Breast epithelium (tissue), 4 donors: ENCODE results near the gene RHNO1. TPM values are rescaled to one million over a fixed set of nuclear protein-coding genes. Genes with fewer than 3 reads are reported as not detected.

ENCODE experiments used
- DNase-seq, 2 donors: peaks; one replicate each; pipeline ENCODE4 v3.0.0-alpha.2; 2019; ENCODE audit warnings: low spot score in 2 of 2
- H3K27ac ChIP-seq, 2 donors: fragments of 200-600 bp; sonication (generic) in 1 of 2; one replicate each; pipeline ENCODE4 v1.5.1; 2016 to 2019; ENCODE audit warnings: mild to moderate bottlenecking in 1 of 2
- H3K27me3 ChIP-seq, 2 donors: fragments of 200-600 bp; sonication (generic) in 1 of 2; one replicate each; pipeline versions ENCODE4 v1.5.1 to v1.6.0; 2017 to 2019; ENCODE audit warnings: control low read depth in 1 of 2, mild to moderate bottlenecking in 1 of 2
- H3K36me3 ChIP-seq: fragments of 200-600 bp; one replicate; pipeline ENCODE4 v1.5.1; 2019
- H3K4me1 ChIP-seq, 2 donors: fragments of 200-600 bp; sonication (generic); one replicate each; pipeline ENCODE4 v1.5.1; 2016 to 2019; ENCODE audit warnings: control low read depth in 1 of 2
- H3K4me3 ChIP-seq, 3 donors: fragments of 200-600 bp; sonication (generic); 1 replicate in 2 of 3; 2 replicates in 1 of 3; pipeline ENCODE4 v1.5.1; 2016 to 2019; ENCODE audit warnings: mild to moderate bottlenecking in 3 of 3, moderate library complexity in 2 of 3
- H3K9me3 ChIP-seq, 2 donors: fragments of 200-600 bp; sonication (generic) in 1 of 2; one replicate each; pipeline ENCODE4 v1.5.1; 2016 to 2019; ENCODE audit warnings: control low read depth in 1 of 2
- POLR2A ChIP-seq: fragments of 450-650 bp; IDR thresholded peaks from one replicate; pipeline ENCODE4 v1.6.1; 2016; ENCODE audit warnings: antibody characterized with exemption, mild to moderate bottlenecking, moderate library complexity
- POLR2AphosphoS5 ChIP-seq, 3 donors: sonication (generic); formaldehyde crosslinking; IDR thresholded peaks; one replicate each; pipeline ENCODE4 v1.6.1; 2017; ENCODE audit warnings: antibody characterized with exemption in 3 of 3
- intact Hi-C: fragments of 100-400 bp; cut with DNase I; formaldehyde crosslinking; loops from one replicate; pipeline ENCODE4 v1.15.1; 2023; ENCODE audit warnings: low total_unique reads
- total RNA-seq, 3 donors: library from RNA; depleted of rRNA; stranded (reverse); fragments of >200 nt; gene quantifications; one replicate each; pipeline ENCODE4 v1.1.0, GENCODE V29; 2016
- TF ChIP-seq, protein P1 (sequence below), 3 donors: fragments of 450-650 bp; IDR thresholded peaks; one replicate each; pipeline ENCODE4 v1.5.1; 2016 to 2017; ENCODE audit warnings: antibody characterized with exemption in 3 of 3, mild to moderate bottlenecking in 3 of 3, moderate library complexity in 3 of 3

The RHNO1 gene
- total RNA-seq, result 10 to 100 TPM in 2 of 3 donors, 1 to 10 TPM in 1; 4.3 to 18.4 (median 15.7) TPM

DNA sequence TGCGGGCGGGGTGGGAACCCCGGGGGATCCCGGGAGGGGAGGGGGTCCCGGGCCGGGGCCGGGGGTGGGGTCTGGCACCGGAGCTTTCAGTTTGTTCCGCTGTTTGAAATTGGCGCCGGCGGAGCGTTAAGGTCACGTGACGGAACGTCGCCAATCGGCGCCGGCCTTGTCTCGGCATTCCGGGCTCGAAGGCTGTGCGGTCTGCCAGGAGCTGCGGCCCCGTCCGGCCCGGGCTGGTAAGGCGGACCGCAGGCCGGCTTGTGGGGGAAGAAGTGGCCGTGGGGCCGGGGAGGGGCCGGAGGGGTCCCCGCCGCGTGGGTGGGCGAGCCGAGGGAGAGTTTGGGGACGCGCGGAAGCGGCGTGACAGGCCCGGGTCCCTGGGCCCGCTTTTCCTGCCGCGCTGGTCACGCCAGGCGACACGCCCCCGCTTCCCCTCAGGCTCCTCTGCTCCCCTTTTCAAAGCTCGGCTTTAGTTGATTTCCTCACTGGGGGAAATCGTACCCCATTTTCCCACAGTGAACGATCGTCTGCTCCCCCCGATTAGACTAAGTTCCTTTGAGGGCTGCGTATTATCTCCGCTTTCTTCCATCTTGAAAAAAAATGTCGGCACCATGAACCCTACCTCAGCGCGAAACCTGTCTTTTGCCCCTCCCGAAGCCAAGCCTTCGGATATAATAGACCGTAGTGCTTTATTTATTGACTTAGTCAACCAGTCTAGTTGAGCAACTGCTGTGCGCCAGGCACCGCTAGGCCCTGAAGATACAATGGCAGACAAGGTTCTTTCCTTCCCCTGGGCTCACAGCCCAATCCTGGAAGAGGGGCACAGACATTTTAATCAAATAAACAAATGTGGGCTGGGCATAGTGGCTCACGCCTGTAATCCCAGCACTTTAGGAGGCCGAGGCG is at the start of gene RHNO1, which contains the start of gene FOXM1:
RHNO1 (plus strand) TSS at position 177 of the 906 bp plus-strand sequence. CDS start 8,144 bp downstream, outside the sequence.
FOXM1 (minus strand) TSS at position 128 of the 906 bp plus-strand sequence. CDS start 2,696 bp downstream, outside the sequence.
- no peaks in the 10 kb centered on the region for H3K27me3 ChIP-seq
- TF ChIP-seq POLR2A, result peak; percentile 70
- peak; percentile 38 to 91 (median 54) for TF ChIP-seq POLR2AphosphoS5 (IDR thresholded peaks at IDR 0.05)
- TF ChIP-seq, protein P1, sequence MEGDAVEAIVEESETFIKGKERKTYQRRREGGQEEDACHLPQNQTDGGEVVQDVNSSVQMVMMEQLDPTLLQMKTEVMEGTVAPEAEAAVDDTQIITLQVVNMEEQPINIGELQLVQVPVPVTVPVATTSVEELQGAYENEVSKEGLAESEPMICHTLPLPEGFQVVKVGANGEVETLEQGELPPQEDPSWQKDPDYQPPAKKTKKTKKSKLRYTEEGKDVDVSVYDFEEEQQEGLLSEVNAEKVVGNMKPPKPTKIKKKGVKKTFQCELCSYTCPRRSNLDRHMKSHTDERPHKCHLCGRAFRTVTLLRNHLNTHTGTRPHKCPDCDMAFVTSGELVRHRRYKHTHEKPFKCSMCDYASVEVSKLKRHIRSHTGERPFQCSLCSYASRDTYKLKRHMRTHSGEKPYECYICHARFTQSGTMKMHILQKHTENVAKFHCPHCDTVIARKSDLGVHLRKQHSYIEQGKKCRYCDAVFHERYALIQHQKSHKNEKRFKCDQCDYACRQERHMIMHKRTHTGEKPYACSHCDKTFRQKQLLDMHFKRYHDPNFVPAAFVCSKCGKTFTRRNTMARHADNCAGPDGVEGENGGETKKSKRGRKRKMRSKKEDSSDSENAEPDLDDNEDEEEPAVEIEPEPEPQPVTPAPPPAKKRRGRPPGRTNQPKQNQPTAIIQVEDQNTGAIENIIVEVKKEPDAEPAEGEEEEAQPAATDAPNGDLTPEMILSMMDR (IDR thresholded peaks at IDR 0.05), result no peak
- peak; percentile 84 to 90 for DNase-seq
- peak within 1 kb of the TSS; percentile 95 to 98 for H3K27ac ChIP-seq
- H3K4me3 ChIP-seq, result peak within 1 kb of the TSS; percentile 77 to 94 (median 90)
- H3K36me3 ChIP-seq, result no peaks in the 10 kb centered on the region
- no peaks in the 10 kb centered on the region for H3K9me3 ChIP-seq
- intact Hi-C loops, result loop anchor here (5.0 kb wide), 1 partner anchor 65 kb away; the partner anchor contains the start of gene ITFG2
- peaks cover 7 to 13% of the 10 kb centered on the region in 2 donors for H3K4me1 ChIP-seq

DNA sequence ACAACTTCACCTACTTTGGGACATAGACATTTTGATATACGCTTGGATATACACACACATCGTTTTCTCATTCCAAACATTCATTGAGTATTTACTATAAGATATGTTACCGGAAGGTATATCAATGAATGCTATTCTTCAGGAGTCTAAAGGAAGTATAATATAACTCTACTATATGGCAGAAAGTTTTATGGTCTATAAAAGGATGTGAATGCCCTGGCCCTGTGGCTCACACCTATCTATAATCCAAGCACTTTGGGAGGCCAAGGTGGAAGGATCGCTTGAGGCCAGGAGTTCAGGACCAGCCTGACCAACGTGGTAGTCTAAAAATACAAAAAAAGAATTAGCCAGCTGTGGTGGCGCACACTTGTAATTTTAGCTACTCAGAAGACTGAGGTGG is 47.7 kb upstream of the RHNO1 start:
- Histone ChIP-seq H3K27me3 (no peaks in the 10 kb centered on the region), H3K4me1 (no peaks in the 10 kb centered on the region), H3K4me3 (no peak overlapping the region), H3K27ac (no peak overlapping the region), H3K9me3 (no peaks in the 10 kb centered on the region), H3K36me3 (peaks cover 6% of the 10 kb centered on the region)
- TF ChIP-seq POLR2AphosphoS5 (IDR thresholded peaks at IDR 0.05), result no peak
- no peak for TF ChIP-seq POLR2A
- TF ChIP-seq, protein P1 (IDR thresholded peaks at IDR 0.05), result no peak
- intact Hi-C loops, result no loop called here
- DNase-seq, result no peak

DNA sequence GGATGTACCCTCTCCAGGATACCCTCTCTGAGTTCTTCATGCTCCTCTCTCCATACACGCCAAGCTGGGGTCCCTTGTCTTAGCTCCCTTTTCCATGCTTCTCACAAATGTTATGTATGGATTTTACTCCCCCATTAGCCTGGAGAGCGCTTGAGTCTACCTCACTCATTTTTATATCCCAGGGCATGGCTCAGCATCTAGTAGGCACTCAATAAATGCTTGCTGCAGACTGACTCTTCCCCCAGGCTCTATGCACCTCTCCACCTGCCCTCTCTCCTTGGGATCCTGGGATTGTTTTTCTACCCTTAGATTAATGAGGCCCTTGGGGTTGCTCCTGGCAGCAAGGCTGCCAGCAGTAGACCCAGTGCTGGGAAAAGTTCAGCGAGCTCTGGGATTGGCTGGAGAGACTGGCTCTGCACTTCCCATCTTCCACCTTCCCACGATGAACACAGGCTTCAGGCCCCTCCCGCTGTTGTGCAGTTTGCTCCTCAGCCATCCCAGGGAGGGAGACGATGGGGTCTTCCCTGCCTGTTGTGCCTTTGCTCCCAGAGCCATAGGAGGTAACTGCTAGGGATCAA is 44.4 kb upstream of the RHNO1 start:
- intact Hi-C loops, result no loop called here
- TF ChIP-seq POLR2A, result no peak
- TF ChIP-seq, protein P1 (IDR thresholded peaks at IDR 0.05), result no peak
- no peak for TF ChIP-seq POLR2AphosphoS5 (IDR thresholded peaks at IDR 0.05)
- no peak for DNase-seq
- Histone ChIP-seq H3K9me3 (no peaks in the 10 kb centered on the region), H3K27ac (peak overlapping the region in 1 of 2 donors; percentile 62), H3K36me3 (no peaks in the 10 kb centered on the region), H3K4me1 (no peaks in the 10 kb centered on the region), H3K4me3 (no peak overlapping the region), H3K27me3 (no peaks in the 10 kb centered on the region)

- H3K4me3 ChIP-seq, result peak overlapping the region in 1 of 3 donors; percentile 0
- H3K4me1 ChIP-seq, result no peaks in the 10 kb centered on the region
- H3K27me3 ChIP-seq, result no peaks in the 10 kb centered on the region
- no peaks in the 10 kb centered on the region for H3K9me3 ChIP-seq
- TF ChIP-seq POLR2A, result no peak
- TF ChIP-seq POLR2AphosphoS5 (IDR thresholded peaks at IDR 0.05), result no peak
- TF ChIP-seq, protein P1 (IDR thresholded peaks at IDR 0.05), result no peak
- DNase-seq, result no peak
- H3K36me3 ChIP-seq, result no peaks in the 10 kb centered on the region
- peak overlapping the region in 1 of 2 donors; percentile 62 for H3K27ac ChIP-seq
- intact Hi-C loops, result no loop called here
Measured at GRCh38 chr12:2833327-2833726, 43.7 kb upstream of the RHNO1 start.
